NCI-H146 (cell line): ENCODE data around the gene PRKD1.
A peak's percentile ranks its signal among the peaks of the same experiment; 100 is the strongest.
"Not testable (repeated sequence)": the region's sequence is repeated elsewhere in the genome, so short reads cannot be mapped to it uniquely, and the experiment has no call there.

Experiments
- DNase-seq: peaks from one replicate; lab custom pipeline; 2025; lab: John Stamatoyannopoulos, UW

The PRKD1 gene

GRCh38 chr14:29798811-29799210 lies 128.8 kb downstream of the PRKD1 start:
- no peak for DNase-seq

GRCh38 chr14:29798108-29798663 lies 129.5 kb downstream of the PRKD1 start:
- no peak for DNase-seq

GRCh38 chr14:29796853-29797252 lies 130.8 kb downstream of the PRKD1 start:
- DNase-seq: no peak

GRCh38 chr14:29789475-29789874 lies 138.2 kb downstream of the PRKD1 start:
- DNase-seq: no peak

GRCh38 chr14:29788093-29788492 lies 139.6 kb downstream of the PRKD1 start:
- no peak for DNase-seq

- no peak for DNase-seq
Observed at GRCh38 chr14:29783556-29783955, 144.1 kb downstream of the PRKD1 start.

- DNase-seq: no peak
Observed at GRCh38 chr14:29782041-29782440, 145.6 kb downstream of the PRKD1 start.

- not testable (repeated sequence) for DNase-seq
Observed at GRCh38 chr14:29777142-29777541, 150.5 kb downstream of the PRKD1 start.

GRCh38 chr14:29773990-29774389 lies 153.7 kb downstream of the PRKD1 start:
- DNase-seq: peak; percentile 79

GRCh38 chr14:29763342-29763858 lies 164.2 kb downstream of the PRKD1 start:
- no peak for DNase-seq

- no peak for DNase-seq
Observed at GRCh38 chr14:29759521-29760340, 167.9 kb downstream of the PRKD1 start.

GRCh38 chr14:29757711-29758233 lies 169.9 kb downstream of the PRKD1 start:
- no peak for DNase-seq

- DNase-seq: peak; percentile 44
Observed at GRCh38 chr14:29757188-29757680, 170.4 kb downstream of the PRKD1 start.

GRCh38 chr14:29756019-29756385 lies 171.6 kb downstream of the PRKD1 start:
- DNase-seq: no peak

GRCh38 chr14:29755311-29756018 lies 172.2 kb downstream of the PRKD1 start:
- DNase-seq: peak; percentile 53

GRCh38 chr14:29754134-29754533 lies 173.5 kb downstream of the PRKD1 start:
- no peak for DNase-seq

- no peak for DNase-seq
Observed at GRCh38 chr14:29752221-29752923, 175.3 kb downstream of the PRKD1 start.

- DNase-seq: peak; percentile 54
Observed at GRCh38 chr14:29749829-29750228, 177.8 kb downstream of the PRKD1 start.

- peak; percentile 44 for DNase-seq
Observed at GRCh38 chr14:29749327-29749726, 178.3 kb downstream of the PRKD1 start.

- DNase-seq: no peak
Observed at GRCh38 chr14:29745863-29746262, 181.8 kb downstream of the PRKD1 start.

GRCh38 chr14:29743531-29743930 lies 184.1 kb downstream of the PRKD1 start:
- no peak for DNase-seq

- peak; percentile 60 for DNase-seq
Observed at GRCh38 chr14:29741909-29742401, 185.7 kb downstream of the PRKD1 start.
